BLaER1 (cell line): ENCODE measurements around the gene RALGPS2.

ENCODE experiments used
- H3K27ac ChIP-seq: shearing (Covaris generic); formaldehyde crosslinking; 2 replicates; pipeline ENCODE4 v1.8.1; 2022
- H3K27me3 ChIP-seq: shearing (Covaris generic); formaldehyde crosslinking; 2 replicates; pipeline ENCODE4 v1.8.1; 2022
- H3K36me3 ChIP-seq: shearing (Covaris generic); formaldehyde crosslinking; 2 replicates; pipeline ENCODE4 v1.8.1; 2022
- H3K4me1 ChIP-seq: shearing (Covaris generic); formaldehyde crosslinking; 2 replicates; pipeline ENCODE4 v1.8.1; 2022
- H3K4me2 ChIP-seq: shearing (Covaris generic); formaldehyde crosslinking; 2 replicates; pipeline ENCODE4 v1.8.1; 2022
- H3K4me3 ChIP-seq: shearing (Covaris generic); formaldehyde crosslinking; 2 replicates; pipeline ENCODE4 v1.8.1; 2022
- H3K9ac ChIP-seq: shearing (Covaris generic); formaldehyde crosslinking; 2 replicates; pipeline ENCODE4 v1.8.1; 2022
- H3K9me3 ChIP-seq: shearing (Covaris generic); formaldehyde crosslinking; 2 replicates; pipeline ENCODE4 v1.8.1; 2022
- H4K20me1 ChIP-seq: shearing (Covaris generic); formaldehyde crosslinking; 2 replicates; pipeline ENCODE4 v1.8.1; 2022
- Cebpa-rat ChIP-seq: shearing (Covaris generic); IDR thresholded peaks from 2 replicates; pipeline ENCODE4 v1.8.1; 2022

RALGPS2 gene

GRCh38 chr1:178724728-178725465 is at the start of gene RALGPS2:
Gene RALGPS2 (plus strand): TSS chr1:178725244. CDS start chr1:178776765, 51,521 bp downstream.
- peak within 1 kb of the TSS; percentile 99 for H3K4me3 ChIP-seq
- no peaks in the 10 kb centered on the region; the same call in 1 of the 2 replicates for H4K20me1 ChIP-seq
- peak within 1 kb of the TSS; percentile 83 for H3K27ac ChIP-seq
- H3K4me2 ChIP-seq = peak within 1 kb of the TSS; percentile 87
- TF ChIP-seq Cebpa-rat = no peak
- peak within 1 kb of the TSS; percentile 88 for H3K9ac ChIP-seq
- no peaks in the 10 kb centered on the region for H3K9me3 ChIP-seq
- no peaks in the 10 kb centered on the region for H3K27me3 ChIP-seq
- peaks cover 22% of the 10 kb centered on the region for H3K4me1 ChIP-seq
- no peaks in the 10 kb centered on the region for H3K36me3 ChIP-seq

DNA sequence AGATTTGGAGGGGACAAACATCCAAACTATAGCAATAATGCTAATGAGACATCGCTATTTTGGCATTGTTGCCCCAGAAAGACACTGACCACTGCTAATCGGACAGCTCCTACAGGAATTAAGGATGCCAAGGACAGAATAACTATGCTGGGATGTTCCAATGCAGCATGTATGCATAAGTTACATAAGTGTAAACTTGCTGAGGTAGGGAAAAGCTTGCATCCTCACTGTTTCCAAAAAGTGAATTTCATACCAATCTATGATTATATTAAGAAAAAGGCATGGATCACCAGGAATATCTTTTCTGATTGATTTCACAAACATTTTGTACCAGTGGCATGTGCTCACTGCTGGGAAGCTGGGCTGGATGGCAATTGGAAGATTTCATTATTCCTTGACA is 45.8 kb upstream of the RALGPS2 start:
- TF ChIP-seq Cebpa-rat = no peak
- Histone ChIP-seq H3K9me3 (no peaks in the 10 kb centered on the region), H3K27me3 (no peaks in the 10 kb centered on the region), H3K9ac (no peak overlapping the region), H3K4me3 (no peak overlapping the region), H3K4me1 (peaks cover 6% of the 10 kb centered on the region; the same call in 1 of the 2 replicates), H3K27ac (no peak overlapping the region), H3K4me2 (no peak overlapping the region), H4K20me1 (no peaks in the 10 kb centered on the region), H3K36me3 (no peaks in the 10 kb centered on the region)

- H4K20me1 ChIP-seq = no peaks in the 10 kb centered on the region
- no peak overlapping the region for H3K4me3 ChIP-seq
- no peak overlapping the region for H3K27ac ChIP-seq
- TF ChIP-seq Cebpa-rat = no peak
- no peaks in the 10 kb centered on the region for H3K36me3 ChIP-seq
- no peaks in the 10 kb centered on the region for H3K9me3 ChIP-seq
- no peak overlapping the region for H3K9ac ChIP-seq
- H3K4me1 ChIP-seq = peaks cover 6% of the 10 kb centered on the region; the same call in 1 of the 2 replicates
- no peaks in the 10 kb centered on the region for H3K27me3 ChIP-seq
- H3K4me2 ChIP-seq = no peak overlapping the region
These were observed 42.6 kb upstream of the RALGPS2 start for GRCh38 chr1:178682429-178682828.

- Histone ChIP-seq H3K4me2 (no peak overlapping the region), H4K20me1 (no peaks in the 10 kb centered on the region), H3K9me3 (no peaks in the 10 kb centered on the region), H3K27me3 (no peaks in the 10 kb centered on the region), H3K9ac (no peak overlapping the region), H3K27ac (no peak overlapping the region), H3K4me3 (no peak overlapping the region), H3K36me3 (no peaks in the 10 kb centered on the region), H3K4me1 (peaks cover 6% of the 10 kb centered on the region; the same call in 1 of the 2 replicates)
- no peak for TF ChIP-seq Cebpa-rat
These were observed 42.2 kb upstream of the RALGPS2 start for GRCh38 chr1:178682886-178683285.

- Histone ChIP-seq H3K4me1 (peaks cover 6% of the 10 kb centered on the region; the same call in 1 of the 2 replicates), H3K27ac (no peak overlapping the region)
These were observed 41.8 kb upstream of the RALGPS2 start for GRCh38 chr1:178683291-178683690.

GRCh38 chr1:178684111-178684510 is 40.9 kb upstream of the RALGPS2 start:
- Histone ChIP-seq H3K9me3 (no peaks in the 10 kb centered on the region), H3K4me2 (no peak overlapping the region), H3K36me3 (no peaks in the 10 kb centered on the region), H3K4me1 (peaks cover 6% of the 10 kb centered on the region; the same call in 1 of the 2 replicates), H3K9ac (no peak overlapping the region), H3K4me3 (no peak overlapping the region), H3K27ac (no peak overlapping the region), H4K20me1 (no peaks in the 10 kb centered on the region), H3K27me3 (no peaks in the 10 kb centered on the region)
- TF ChIP-seq Cebpa-rat = no peak

More at GRCh38 chr1:178683291-178683690, 41.8 kb upstream of the RALGPS2 start:
- Histone ChIP-seq H4K20me1 (no peaks in the 10 kb centered on the region), H3K9ac (no peak overlapping the region), H3K9me3 (no peaks in the 10 kb centered on the region), H3K4me3 (no peak overlapping the region), H3K36me3 (no peaks in the 10 kb centered on the region), H3K4me2 (no peak overlapping the region), H3K27me3 (no peaks in the 10 kb centered on the region)
- no peak for TF ChIP-seq Cebpa-rat

DNA sequence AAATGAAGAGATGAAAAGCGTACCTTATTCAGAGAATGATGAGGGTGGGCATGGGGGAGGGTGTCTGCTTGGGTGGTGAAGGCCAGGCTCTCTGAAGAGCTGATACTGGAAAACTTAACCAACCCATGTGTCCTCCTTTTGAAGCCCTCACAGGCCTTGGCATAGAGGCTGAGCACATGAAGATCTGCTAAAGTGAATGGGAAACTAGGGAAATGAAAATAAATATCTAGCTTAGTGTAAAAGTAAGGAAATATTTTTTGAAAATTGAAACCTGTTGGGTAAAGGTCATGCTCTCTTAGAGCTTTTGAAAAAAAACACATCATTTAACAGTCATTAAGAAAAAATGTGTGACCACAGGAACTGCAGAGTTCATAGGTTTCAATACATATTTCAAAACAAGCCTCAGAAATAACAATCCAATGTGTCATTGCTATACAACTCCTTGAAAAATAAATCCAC is 40.5 kb upstream of the RALGPS2 start:
- H3K9ac ChIP-seq = no peak overlapping the region
- H4K20me1 ChIP-seq = no peaks in the 10 kb centered on the region
- H3K9me3 ChIP-seq = no peaks in the 10 kb centered on the region
- peaks cover 6% of the 10 kb centered on the region; the same call in 1 of the 2 replicates for H3K4me1 ChIP-seq
- no peaks in the 10 kb centered on the region for H3K36me3 ChIP-seq
- no peaks in the 10 kb centered on the region for H3K27me3 ChIP-seq
- no peak overlapping the region for H3K4me3 ChIP-seq
- no peak for TF ChIP-seq Cebpa-rat
- H3K4me2 ChIP-seq = no peak overlapping the region
- no peak overlapping the region for H3K27ac ChIP-seq

- Histone ChIP-seq H3K9ac (no peak overlapping the region), H3K4me2 (no peak overlapping the region), H3K27me3 (no peaks in the 10 kb centered on the region), H4K20me1 (no peaks in the 10 kb centered on the region), H3K9me3 (no peaks in the 10 kb centered on the region), H3K4me3 (no peak overlapping the region), H3K36me3 (no peaks in the 10 kb centered on the region), H3K4me1 (no peaks in the 10 kb centered on the region), H3K27ac (no peak overlapping the region)
- no peak for TF ChIP-seq Cebpa-rat
These were observed 38.6 kb upstream of the RALGPS2 start for GRCh38 chr1:178686407-178686806.

- no peaks in the 10 kb centered on the region for H4K20me1 ChIP-seq
- no peaks in the 10 kb centered on the region for H3K27me3 ChIP-seq
- H3K36me3 ChIP-seq = no peaks in the 10 kb centered on the region
- H3K9me3 ChIP-seq = no peaks in the 10 kb centered on the region
- no peak overlapping the region for H3K27ac ChIP-seq
- TF ChIP-seq Cebpa-rat = no peak
- H3K4me3 ChIP-seq = no peak overlapping the region
- no peak overlapping the region for H3K4me2 ChIP-seq
- H3K4me1 ChIP-seq = no peaks in the 10 kb centered on the region
- no peak overlapping the region for H3K9ac ChIP-seq
These were observed 36.8 kb upstream of the RALGPS2 start for GRCh38 chr1:178688244-178688643.

DNA sequence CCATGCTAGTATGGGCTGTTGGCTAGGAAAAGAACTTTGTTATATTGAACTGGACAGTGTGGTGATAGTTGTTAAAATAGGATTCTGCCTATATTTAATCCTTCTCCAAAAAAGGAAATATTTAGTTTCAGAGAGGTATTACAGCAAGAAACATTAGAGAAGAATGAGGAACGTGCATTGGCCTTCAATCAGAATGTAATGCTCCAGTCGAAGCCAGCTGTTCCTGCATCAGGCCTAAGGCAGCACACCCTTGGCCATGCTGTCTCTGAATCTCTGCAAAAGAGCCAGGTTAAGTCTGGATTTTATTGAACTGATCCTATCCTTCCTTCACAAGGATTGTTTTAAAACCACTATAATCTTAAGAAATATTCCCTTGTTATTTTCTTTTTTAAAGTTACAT is 35.3 kb upstream of the RALGPS2 start:
- Histone ChIP-seq H3K4me2 (no peak overlapping the region), H3K4me3 (no peak overlapping the region), H3K27me3 (no peaks in the 10 kb centered on the region), H3K27ac (no peak overlapping the region), H3K4me1 (no peaks in the 10 kb centered on the region), H4K20me1 (no peaks in the 10 kb centered on the region), H3K9ac (no peak overlapping the region), H3K36me3 (no peaks in the 10 kb centered on the region), H3K9me3 (no peaks in the 10 kb centered on the region)
- no peak for TF ChIP-seq Cebpa-rat
